ENCODE data around the gene PAMR1.

- TF ChIP-seq, protein P1, sequence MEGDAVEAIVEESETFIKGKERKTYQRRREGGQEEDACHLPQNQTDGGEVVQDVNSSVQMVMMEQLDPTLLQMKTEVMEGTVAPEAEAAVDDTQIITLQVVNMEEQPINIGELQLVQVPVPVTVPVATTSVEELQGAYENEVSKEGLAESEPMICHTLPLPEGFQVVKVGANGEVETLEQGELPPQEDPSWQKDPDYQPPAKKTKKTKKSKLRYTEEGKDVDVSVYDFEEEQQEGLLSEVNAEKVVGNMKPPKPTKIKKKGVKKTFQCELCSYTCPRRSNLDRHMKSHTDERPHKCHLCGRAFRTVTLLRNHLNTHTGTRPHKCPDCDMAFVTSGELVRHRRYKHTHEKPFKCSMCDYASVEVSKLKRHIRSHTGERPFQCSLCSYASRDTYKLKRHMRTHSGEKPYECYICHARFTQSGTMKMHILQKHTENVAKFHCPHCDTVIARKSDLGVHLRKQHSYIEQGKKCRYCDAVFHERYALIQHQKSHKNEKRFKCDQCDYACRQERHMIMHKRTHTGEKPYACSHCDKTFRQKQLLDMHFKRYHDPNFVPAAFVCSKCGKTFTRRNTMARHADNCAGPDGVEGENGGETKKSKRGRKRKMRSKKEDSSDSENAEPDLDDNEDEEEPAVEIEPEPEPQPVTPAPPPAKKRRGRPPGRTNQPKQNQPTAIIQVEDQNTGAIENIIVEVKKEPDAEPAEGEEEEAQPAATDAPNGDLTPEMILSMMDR (IDR thresholded peaks at IDR 0.05): no peak
- TF ChIP-seq POLR2A (IDR thresholded peaks at IDR 0.05) (no peak), POLR2AphosphoS5 (IDR thresholded peaks at IDR 0.05) (no peak), EP300 (IDR thresholded peaks at IDR 0.05; ENCODE audit: low read depth) (no peak)
These were observed 63.4 kb downstream of the PAMR1 start for GRCh38 chr11:35461917-35462538.
